PFSK-1 (cell line): Measurements from ENCODE around the gene GALNTL6.

Source experiments
- FOXP2 ChIP-seq: optimal IDR thresholded peaks from 2 replicates; pipeline ENCODE3; 2011; ENCODE audit warnings: borderline replicate concordance, control low read depth, inconsistent platforms; ENCODE audit not compliant: insufficient read depth; ENCODE audit errors: extremely low read length, extremely low read depth
- POLR2AphosphoS5 ChIP-seq: IDR thresholded peaks from 2 replicates; pipeline ENCODE4 v1.6.1; 2012; ENCODE audit warnings: low read depth, mild to moderate bottlenecking, control low read depth, low read length, moderate library complexity
- SIN3A ChIP-seq: IDR thresholded peaks from 2 replicates; pipeline ENCODE4 v1.6.1; 2012; ENCODE audit warnings: mild to moderate bottlenecking, low read length, moderate library complexity, borderline replicate concordance; ENCODE audit not compliant: insufficient read depth
- TAF1 ChIP-seq: IDR thresholded peaks from 2 replicates; pipeline ENCODE4 v1.6.1; 2012; ENCODE audit warnings: low read length, control low read depth, borderline replicate concordance; ENCODE audit not compliant: insufficient read depth
- TF ChIP-seq, protein P1 (sequence below), 2 experiments: IDR thresholded peaks; 2 replicates each; pipeline versions ENCODE4 v1.6.1 to v1.8.0; 2011 to 2012; ENCODE audit warnings: low read depth in 2 of 2, low read length in 2 of 2, control low read depth in 1 of 2, inconsistent platforms in 1 of 2, mild to moderate bottlenecking in 1 of 2, moderate library complexity in 1 of 2; ENCODE audit not compliant: insufficient read depth in 1 of 2

Gene GALNTL6

DNA sequence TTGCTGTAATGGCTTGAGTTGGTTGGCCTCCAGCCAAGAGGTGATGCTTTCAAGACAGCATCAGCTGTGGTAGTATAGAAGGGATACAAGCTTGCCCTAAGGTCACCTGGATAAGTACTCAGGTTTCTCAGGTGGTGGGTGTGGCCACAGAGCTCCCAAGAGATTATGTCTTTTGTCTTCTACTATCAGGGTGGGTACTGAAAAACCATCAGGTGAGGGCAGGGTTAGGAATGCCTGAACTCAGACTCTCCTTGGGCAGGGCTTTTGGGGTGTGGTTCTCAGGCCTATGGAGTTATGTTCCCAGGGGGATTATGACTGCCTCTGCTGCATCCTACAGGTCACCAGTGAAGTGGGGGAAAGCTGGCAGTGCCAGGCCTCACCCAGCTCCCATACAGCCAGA, 700.8 kb downstream of the GALNTL6 start:
- no peak for TF ChIP-seq POLR2AphosphoS5
- no peak for TF ChIP-seq SIN3A

GRCh38 chr4:172514801-172515200, 701.6 kb downstream of the GALNTL6 start:
- TF ChIP-seq POLR2AphosphoS5: no peak
- no peak for TF ChIP-seq FOXP2
- no peak for TF ChIP-seq SIN3A
- TF ChIP-seq, protein P1, sequence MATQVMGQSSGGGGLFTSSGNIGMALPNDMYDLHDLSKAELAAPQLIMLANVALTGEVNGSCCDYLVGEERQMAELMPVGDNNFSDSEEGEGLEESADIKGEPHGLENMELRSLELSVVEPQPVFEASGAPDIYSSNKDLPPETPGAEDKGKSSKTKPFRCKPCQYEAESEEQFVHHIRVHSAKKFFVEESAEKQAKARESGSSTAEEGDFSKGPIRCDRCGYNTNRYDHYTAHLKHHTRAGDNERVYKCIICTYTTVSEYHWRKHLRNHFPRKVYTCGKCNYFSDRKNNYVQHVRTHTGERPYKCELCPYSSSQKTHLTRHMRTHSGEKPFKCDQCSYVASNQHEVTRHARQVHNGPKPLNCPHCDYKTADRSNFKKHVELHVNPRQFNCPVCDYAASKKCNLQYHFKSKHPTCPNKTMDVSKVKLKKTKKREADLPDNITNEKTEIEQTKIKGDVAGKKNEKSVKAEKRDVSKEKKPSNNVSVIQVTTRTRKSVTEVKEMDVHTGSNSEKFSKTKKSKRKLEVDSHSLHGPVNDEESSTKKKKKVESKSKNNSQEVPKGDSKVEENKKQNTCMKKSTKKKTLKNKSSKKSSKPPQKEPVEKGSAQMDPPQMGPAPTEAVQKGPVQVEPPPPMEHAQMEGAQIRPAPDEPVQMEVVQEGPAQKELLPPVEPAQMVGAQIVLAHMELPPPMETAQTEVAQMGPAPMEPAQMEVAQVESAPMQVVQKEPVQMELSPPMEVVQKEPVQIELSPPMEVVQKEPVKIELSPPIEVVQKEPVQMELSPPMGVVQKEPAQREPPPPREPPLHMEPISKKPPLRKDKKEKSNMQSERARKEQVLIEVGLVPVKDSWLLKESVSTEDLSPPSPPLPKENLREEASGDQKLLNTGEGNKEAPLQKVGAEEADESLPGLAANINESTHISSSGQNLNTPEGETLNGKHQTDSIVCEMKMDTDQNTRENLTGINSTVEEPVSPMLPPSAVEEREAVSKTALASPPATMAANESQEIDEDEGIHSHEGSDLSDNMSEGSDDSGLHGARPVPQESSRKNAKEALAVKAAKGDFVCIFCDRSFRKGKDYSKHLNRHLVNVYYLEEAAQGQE (IDR thresholded peaks at IDR 0.05; ENCODE audit: insufficient read depth in 1 of 2, low read depth in 2 of 2, low read length in 2 of 2): no peak
- TF ChIP-seq TAF1: no peak

DNA sequence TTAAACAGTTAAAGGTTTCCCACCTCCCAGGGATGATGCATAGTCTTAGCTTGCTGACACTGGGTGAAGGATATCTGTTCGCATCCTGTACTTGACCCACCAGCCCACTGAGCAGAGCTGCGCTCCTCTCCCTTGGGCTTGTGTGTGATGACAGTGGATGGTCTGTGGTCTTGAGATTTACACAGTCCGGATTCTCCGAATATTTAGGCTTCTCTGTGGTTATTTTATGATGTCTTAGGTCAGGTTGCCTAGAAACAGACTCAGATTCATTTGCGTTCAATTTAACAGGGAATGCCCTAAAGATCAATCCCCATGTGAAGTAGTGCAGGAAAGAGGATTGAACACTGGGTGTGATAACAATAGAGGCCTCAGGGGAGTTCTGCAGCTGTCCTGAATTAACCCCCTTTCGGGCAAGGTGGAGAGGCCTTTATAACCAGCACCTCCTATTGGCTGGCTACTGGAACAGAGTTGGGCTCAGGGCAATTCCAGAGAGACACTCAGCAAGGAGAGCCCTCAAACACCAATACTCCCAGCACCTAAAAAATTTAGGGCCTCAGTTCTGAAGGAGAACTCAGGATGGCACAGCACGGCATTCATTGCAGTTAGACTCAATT, 702.2 kb downstream of the GALNTL6 start:
- no peak for TF ChIP-seq TAF1
- TF ChIP-seq, protein P1 (IDR thresholded peaks at IDR 0.05; ENCODE audit: insufficient read depth in 1 of 2, low read depth in 2 of 2, low read length in 2 of 2): no peak

DNA sequence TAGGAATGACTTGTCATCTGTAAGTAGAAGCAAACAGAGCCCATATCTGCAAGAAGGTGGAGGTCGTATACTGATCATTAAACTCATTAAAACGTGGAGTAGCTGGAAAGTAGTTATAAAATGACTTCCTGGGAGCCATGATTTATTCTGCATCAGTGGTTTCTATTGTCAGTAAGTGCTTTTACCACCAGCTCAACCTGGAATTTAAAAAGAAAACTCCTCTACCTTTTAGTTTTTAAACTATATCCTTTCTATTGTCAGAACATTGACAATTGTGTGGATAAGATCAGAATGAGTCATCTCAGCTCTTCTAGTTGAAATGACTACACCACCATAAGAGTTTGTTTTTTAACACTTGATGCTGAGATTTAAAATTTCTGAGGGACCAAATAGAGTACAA, 704.2 kb downstream of the GALNTL6 start:
- TF ChIP-seq, protein P1 (IDR thresholded peaks at IDR 0.05; ENCODE audit: insufficient read depth in 1 of 2, low read depth in 2 of 2, low read length in 2 of 2): no peak
- TF ChIP-seq SIN3A (no peak), FOXP2 (no peak)

GRCh38 chr4:172521248-172521647, 708.0 kb downstream of the GALNTL6 start:
- TF ChIP-seq, protein P1 (IDR thresholded peaks at IDR 0.05; ENCODE audit: insufficient read depth in 1 of 2, low read depth in 2 of 2, low read length in 2 of 2): no peak
- TF ChIP-seq TAF1 (no peak), FOXP2 (no peak), SIN3A (no peak), POLR2AphosphoS5 (no peak)

- TF ChIP-seq SIN3A (no peak), POLR2AphosphoS5 (no peak), FOXP2 (no peak), TAF1 (no peak)
- TF ChIP-seq, protein P1 (IDR thresholded peaks at IDR 0.05; ENCODE audit: insufficient read depth in 1 of 2, low read depth in 2 of 2, low read length in 2 of 2): no peak
Observed at GRCh38 chr4:172521680-172522079, 708.5 kb downstream of the GALNTL6 start.
